H1 (cell line): ENCODE measurements around the gene CDCA7.

ENCODE experiments used
- CEBPB ChIP-seq: IDR thresholded peaks from 2 replicates; pipeline ENCODE4 v1.6.1; 2012; ENCODE audit warnings: low read depth, low read length
- EZH2 ChIP-seq: fragments of 200-600 bp; sonication (generic); IDR thresholded peaks from 2 replicates; pipeline ENCODE4 v1.7.1; 2012; ENCODE audit warnings: low read depth, mild to moderate bottlenecking, moderate library complexity, low read length, inconsistent platforms; ENCODE audit not compliant: severe bottlenecking
- GTF2F1 ChIP-seq: IDR thresholded peaks from 2 replicates; pipeline ENCODE4 v1.6.1; 2012; ENCODE audit warnings: low read depth, low read length, improper control_type of control experiment, borderline replicate concordance
- SRF ChIP-seq: IDR thresholded peaks from 2 replicates; pipeline ENCODE4 v1.6.1; 2011; ENCODE audit warnings: mild to moderate bottlenecking, low read depth, low read length, moderate library complexity
- TF ChIP-seq, protein P1 (sequence below): IDR thresholded peaks from 2 replicates; pipeline ENCODE4 v1.6.1; 2012; ENCODE audit warnings: inconsistent platforms

DNA sequence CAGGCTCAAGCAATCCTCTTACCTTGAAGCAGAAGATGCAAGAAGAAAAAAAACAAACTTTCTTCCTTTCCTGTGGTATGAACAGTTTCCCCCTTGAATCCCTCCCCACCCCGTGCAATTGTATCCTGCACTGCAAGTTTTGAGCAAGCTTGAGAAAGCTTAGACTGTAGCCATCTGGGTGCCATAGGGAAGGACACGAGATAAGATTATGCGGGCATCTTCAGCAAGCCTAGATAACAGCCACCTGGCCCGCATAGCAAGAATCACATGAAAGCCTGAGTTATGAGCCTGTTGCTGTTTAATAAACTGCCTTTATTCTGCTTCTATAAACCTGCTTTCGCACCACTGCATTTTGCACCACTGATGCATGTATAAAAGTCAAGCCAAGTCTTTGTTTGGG lies 27.3 kb upstream of the CDCA7 start:
- TF ChIP-seq EZH2 (no peak), SRF (no peak), GTF2F1 (no peak), CEBPB (no peak)
- TF ChIP-seq, protein P1, sequence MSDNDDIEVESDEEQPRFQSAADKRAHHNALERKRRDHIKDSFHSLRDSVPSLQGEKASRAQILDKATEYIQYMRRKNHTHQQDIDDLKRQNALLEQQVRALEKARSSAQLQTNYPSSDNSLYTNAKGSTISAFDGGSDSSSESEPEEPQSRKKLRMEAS: no peak
